ENCODE data around the gene SPAG16.
"Not testable (repeated sequence)": the region's sequence is repeated elsewhere in the genome, so short reads cannot be mapped to it uniquely, and the experiment has no call there.

DNA sequence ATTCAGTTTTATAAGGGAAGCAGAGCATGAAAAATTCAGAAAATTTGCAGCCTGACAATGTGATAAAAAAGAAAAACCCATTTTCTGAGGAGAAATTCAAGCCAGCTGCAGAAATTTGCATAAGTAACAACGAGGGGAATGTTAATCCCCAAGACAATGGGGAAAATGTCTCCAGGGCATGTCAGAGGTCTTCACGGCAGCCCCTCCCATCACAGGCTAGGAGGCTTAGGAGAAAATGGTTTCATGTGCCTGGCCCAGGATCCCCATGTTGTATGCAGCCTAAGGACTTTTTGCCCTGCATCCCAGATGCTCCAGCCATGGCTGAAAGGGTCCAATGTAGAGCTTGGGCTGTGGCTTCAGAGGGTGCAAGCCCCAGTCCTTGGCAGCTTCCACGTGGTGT is 714.7 kb downstream of the SPAG16 start:
- not testable (repeated sequence) for TF ChIP-seq CTCF (IDR thresholded peaks at IDR 0.05; ENCODE audit: insufficient read depth, low read length, poor library complexity, severe bottlenecking); EZH2phosphoT487 (conservative IDR thresholded peaks at IDR 0.05; ENCODE audit: low read length)
